Adrenal gland (tissue), 5 donors: Measurements from ENCODE around the gene STARD9.

Experiments used
- POLR2A ChIP-seq, 2 donors: fragments of 450-650 bp; IDR thresholded peaks; one replicate each; pipeline ENCODE4 v1.6.1; 2017; ENCODE audit warnings: antibody characterized with exemption in 2 of 2, mild to moderate bottlenecking in 2 of 2, moderate library complexity in 1 of 2
- TF ChIP-seq, protein P1 (sequence below), 6 experiments: fragments of 450-650 bp in 4 of 6; fragments of 200-600 bp in 2 of 6; sonication (generic) in 1 of 6; IDR thresholded peaks; 1 replicate in 5 of 6; 2 replicates in 1 of 6; pipeline versions ENCODE4 v1.5.1 to v1.8.0; 2016 to 2021; ENCODE audit warnings: antibody characterized with exemption in 6 of 6, mild to moderate bottlenecking in 2 of 6, moderate library complexity in 1 of 6
- donor health status: DM: no; HTN: no; CAD: no.

DNA sequence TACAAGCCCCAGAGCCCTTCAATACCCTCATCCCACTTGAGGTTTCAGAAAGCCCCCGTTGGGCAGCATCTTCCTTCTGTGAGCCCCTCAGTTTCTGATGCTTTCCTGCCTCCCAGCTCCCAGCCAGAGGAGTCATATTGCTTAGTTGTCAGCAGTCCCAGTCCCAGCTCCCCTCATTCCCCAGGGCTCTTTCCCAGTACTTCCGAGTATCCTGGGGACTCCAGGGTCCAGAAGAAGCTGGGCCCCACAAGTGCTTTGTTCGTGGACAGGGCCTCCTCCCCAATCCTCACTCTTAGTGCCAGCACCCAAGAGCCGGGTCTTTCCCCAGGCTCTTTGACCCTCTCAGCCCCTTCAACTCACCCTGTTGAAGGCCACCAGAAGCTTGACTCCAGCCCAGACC is 117.6 kb downstream of the STARD9 start:
- TF ChIP-seq, protein P1, sequence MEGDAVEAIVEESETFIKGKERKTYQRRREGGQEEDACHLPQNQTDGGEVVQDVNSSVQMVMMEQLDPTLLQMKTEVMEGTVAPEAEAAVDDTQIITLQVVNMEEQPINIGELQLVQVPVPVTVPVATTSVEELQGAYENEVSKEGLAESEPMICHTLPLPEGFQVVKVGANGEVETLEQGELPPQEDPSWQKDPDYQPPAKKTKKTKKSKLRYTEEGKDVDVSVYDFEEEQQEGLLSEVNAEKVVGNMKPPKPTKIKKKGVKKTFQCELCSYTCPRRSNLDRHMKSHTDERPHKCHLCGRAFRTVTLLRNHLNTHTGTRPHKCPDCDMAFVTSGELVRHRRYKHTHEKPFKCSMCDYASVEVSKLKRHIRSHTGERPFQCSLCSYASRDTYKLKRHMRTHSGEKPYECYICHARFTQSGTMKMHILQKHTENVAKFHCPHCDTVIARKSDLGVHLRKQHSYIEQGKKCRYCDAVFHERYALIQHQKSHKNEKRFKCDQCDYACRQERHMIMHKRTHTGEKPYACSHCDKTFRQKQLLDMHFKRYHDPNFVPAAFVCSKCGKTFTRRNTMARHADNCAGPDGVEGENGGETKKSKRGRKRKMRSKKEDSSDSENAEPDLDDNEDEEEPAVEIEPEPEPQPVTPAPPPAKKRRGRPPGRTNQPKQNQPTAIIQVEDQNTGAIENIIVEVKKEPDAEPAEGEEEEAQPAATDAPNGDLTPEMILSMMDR (IDR thresholded peaks at IDR 0.05), result no peak
- no peak for TF ChIP-seq POLR2A (IDR thresholded peaks at IDR 0.05)
